ENCODE data around the gene JADE3. TPM values are rescaled to one million over a fixed set of nuclear protein-coding genes. Genes with fewer than 3 reads are reported as not detected.

The JADE3 gene
- total RNA-seq, 1 experiment from 2014 or later, result 17.0 TPM

DNA sequence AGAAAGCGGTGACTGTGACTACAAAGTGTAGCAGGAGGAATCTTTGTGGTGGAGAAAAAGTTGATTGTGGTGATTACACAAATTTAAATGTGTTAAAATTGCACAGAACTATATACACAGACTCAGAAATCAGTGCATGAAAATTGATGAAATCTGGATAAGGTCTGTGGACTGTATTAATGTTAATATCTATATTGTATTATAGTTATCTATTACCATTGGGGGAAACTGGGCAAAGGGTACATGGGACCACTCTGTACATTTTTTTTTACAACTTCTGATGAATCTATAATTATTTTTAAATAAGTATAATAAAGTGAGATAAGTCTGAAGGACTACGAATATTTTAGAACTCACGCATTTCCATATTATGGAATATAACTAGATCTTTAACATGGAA, 1.8 kb upstream of the JADE3 start:
- TF ChIP-seq, protein P1, sequence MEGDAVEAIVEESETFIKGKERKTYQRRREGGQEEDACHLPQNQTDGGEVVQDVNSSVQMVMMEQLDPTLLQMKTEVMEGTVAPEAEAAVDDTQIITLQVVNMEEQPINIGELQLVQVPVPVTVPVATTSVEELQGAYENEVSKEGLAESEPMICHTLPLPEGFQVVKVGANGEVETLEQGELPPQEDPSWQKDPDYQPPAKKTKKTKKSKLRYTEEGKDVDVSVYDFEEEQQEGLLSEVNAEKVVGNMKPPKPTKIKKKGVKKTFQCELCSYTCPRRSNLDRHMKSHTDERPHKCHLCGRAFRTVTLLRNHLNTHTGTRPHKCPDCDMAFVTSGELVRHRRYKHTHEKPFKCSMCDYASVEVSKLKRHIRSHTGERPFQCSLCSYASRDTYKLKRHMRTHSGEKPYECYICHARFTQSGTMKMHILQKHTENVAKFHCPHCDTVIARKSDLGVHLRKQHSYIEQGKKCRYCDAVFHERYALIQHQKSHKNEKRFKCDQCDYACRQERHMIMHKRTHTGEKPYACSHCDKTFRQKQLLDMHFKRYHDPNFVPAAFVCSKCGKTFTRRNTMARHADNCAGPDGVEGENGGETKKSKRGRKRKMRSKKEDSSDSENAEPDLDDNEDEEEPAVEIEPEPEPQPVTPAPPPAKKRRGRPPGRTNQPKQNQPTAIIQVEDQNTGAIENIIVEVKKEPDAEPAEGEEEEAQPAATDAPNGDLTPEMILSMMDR (IDR thresholded peaks at IDR 0.05; ENCODE audit: unreplicated experiment), result no peak
- no TSS peak for BruUV-seq (replicated peaks)
- CTCF ChIA-PET, result interaction anchor here (0.8 kb wide), 1 partner anchor 69 kb away, joined by 4 read pairs; no protein-coding TSS in a partner anchor
- no peak for DNase-seq
- H3K36me3 Mint-ChIP-seq (ENCODE audit: insufficient read depth, unreplicated experiment), result peaks cover 21% of the 10 kb centered on the region
- intact Hi-C loops (cut with micrococcal nuclease; ENCODE audit: unreplicated experiment), result loop anchor here (5.0 kb wide), 1 partner anchor 67 kb away; no protein-coding TSS in a partner anchor
- H3K27ac Mint-ChIP-seq (ENCODE audit: unreplicated experiment), result no peak overlapping the region
- no peaks in the 10 kb centered on the region for H3K27me3 Mint-ChIP-seq (ENCODE audit: unreplicated experiment)
- peaks cover 13% of the 10 kb centered on the region for H3K4me1 Mint-ChIP-seq (ENCODE audit: low read depth, unreplicated experiment)
- no peaks in the 10 kb centered on the region for H3K9me3 Mint-ChIP-seq (ENCODE audit: low read depth, unreplicated experiment)
- H3K4me3 Mint-ChIP-seq (ENCODE audit: low read depth, unreplicated experiment), result no peak overlapping the region

DNA sequence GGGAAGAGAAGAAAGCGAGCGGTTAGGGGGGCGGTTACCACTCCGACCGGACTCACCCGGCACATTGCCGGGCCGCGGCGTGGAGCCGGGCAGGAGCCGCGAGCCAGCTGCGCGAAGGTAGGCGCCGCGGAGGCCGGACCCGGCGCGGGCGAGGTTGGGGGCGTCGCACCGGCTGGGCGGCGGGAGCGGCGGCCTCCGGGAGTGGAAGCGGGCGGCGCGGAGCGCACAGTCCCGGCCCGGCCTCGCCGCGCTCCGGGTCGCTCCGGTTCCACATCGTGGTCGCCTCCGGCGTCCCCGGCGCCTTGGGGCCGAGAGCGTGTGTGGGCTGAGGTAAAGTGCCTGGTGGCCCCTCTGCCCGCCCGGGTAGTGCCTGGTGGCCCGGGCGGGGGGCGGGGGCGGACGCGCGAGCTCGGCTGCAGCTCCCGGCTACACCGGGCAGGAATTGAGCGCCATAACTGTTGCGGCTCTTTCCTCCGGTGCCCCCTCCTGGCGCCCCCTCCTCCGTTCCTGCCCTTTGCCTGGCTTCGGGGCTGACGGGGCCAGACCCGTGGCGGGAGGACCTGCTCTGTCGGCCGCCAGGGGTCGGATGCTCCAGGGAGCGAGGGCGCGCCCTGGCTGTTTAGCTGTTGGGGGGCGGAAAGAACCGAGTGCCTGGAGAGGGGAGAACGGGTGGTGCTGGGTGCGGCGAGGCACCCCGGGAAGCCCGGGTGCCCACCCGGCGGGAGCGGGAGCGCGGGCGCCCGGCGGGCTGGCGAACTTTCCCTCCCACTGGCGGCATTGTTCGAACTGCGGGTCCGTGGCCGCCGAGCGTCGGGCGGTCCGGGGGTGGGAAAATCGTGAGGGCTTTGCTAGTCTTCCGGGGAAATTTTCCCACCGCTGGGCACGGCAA, 626 bp downstream of the JADE3 start:
- no peaks in the 10 kb centered on the region for H3K9me3 Mint-ChIP-seq (ENCODE audit: low read depth, unreplicated experiment)
- H3K27ac Mint-ChIP-seq (ENCODE audit: unreplicated experiment), result peak overlapping the region; percentile 44
- TF ChIP-seq, protein P1 (IDR thresholded peaks at IDR 0.05; ENCODE audit: unreplicated experiment), result peak; percentile 28
- peaks cover 13% of the 10 kb centered on the region for H3K4me1 Mint-ChIP-seq (ENCODE audit: low read depth, unreplicated experiment)
- CTCF ChIA-PET, result interaction anchor here (0.5 to 1.3 kb wide), 2 partner anchors 9 to 23 kb away, joined by 3 to 5 read pairs; no protein-coding TSS in a partner anchor
- no peaks in the 10 kb centered on the region for H3K27me3 Mint-ChIP-seq (ENCODE audit: unreplicated experiment)
- no TSS peak for BruUV-seq (replicated peaks)
- peak overlapping the region; percentile 77 for H3K4me3 Mint-ChIP-seq (ENCODE audit: low read depth, unreplicated experiment)
- peaks cover 21% of the 10 kb centered on the region for H3K36me3 Mint-ChIP-seq (ENCODE audit: insufficient read depth, unreplicated experiment)
- DNase-seq, result peak; percentile 74
- intact Hi-C loops (cut with micrococcal nuclease; ENCODE audit: unreplicated experiment), result loop anchor here (5.0 kb wide), 1 partner anchor 64 kb away; no protein-coding TSS in a partner anchor

GRCh38 chrX:46913667-46914066, 1.4 kb downstream of the JADE3 start:
- Mint-ChIP-seq H3K36me3 (ENCODE audit: insufficient read depth, unreplicated experiment) (peaks cover 21% of the 10 kb centered on the region), H3K27me3 (ENCODE audit: unreplicated experiment) (no peaks in the 10 kb centered on the region), H3K4me1 (ENCODE audit: low read depth, unreplicated experiment) (peaks cover 13% of the 10 kb centered on the region), H3K9me3 (ENCODE audit: low read depth, unreplicated experiment) (no peaks in the 10 kb centered on the region), H3K4me3 (ENCODE audit: low read depth, unreplicated experiment) (peak overlapping the region; percentile 77), H3K27ac (ENCODE audit: unreplicated experiment) (no peak overlapping the region)
- peak; percentile 5 for DNase-seq
- TF ChIP-seq, protein P1 (IDR thresholded peaks at IDR 0.05; ENCODE audit: unreplicated experiment), result no peak
- TSS peak; percentile 42 for BruUV-seq (replicated peaks)
- intact Hi-C loops (cut with micrococcal nuclease; ENCODE audit: unreplicated experiment), result loop anchor here (5.0 kb wide), 1 partner anchor 64 kb away; no protein-coding TSS in a partner anchor
- CTCF ChIA-PET, result interaction anchor here (1.3 kb wide), 1 partner anchor 10 kb away, joined by 5 read pairs; no protein-coding TSS in a partner anchor

GRCh38 chrX:46916273-46916672, 4.1 kb downstream of the JADE3 start:
- no TSS peak for BruUV-seq (replicated peaks)
- CTCF ChIA-PET, result no interaction called here
- TF ChIP-seq, protein P1 (IDR thresholded peaks at IDR 0.05; ENCODE audit: unreplicated experiment), result no peak
- Mint-ChIP-seq H3K36me3 (ENCODE audit: insufficient read depth, unreplicated experiment) (peaks cover 21% of the 10 kb centered on the region), H3K9me3 (ENCODE audit: low read depth, unreplicated experiment) (no peaks in the 10 kb centered on the region), H3K4me1 (ENCODE audit: low read depth, unreplicated experiment) (peaks cover 13% of the 10 kb centered on the region), H3K27ac (ENCODE audit: unreplicated experiment) (no peak overlapping the region), H3K4me3 (ENCODE audit: low read depth, unreplicated experiment) (no peak overlapping the region), H3K27me3 (ENCODE audit: unreplicated experiment) (no peaks in the 10 kb centered on the region)
- no peak for DNase-seq
- intact Hi-C loops (cut with micrococcal nuclease; ENCODE audit: unreplicated experiment), result no loop called here
